ENCODE results near the gene CNST. TPM values are rescaled to one million over a fixed set of nuclear protein-coding genes. Genes with fewer than 3 reads are reported as not detected.
A peak's percentile ranks its signal among the peaks of the same experiment; 100 is the strongest.

The CNST gene
- total RNA-seq, 1 experiment from 2014 or later, result 19.8 TPM

DNA sequence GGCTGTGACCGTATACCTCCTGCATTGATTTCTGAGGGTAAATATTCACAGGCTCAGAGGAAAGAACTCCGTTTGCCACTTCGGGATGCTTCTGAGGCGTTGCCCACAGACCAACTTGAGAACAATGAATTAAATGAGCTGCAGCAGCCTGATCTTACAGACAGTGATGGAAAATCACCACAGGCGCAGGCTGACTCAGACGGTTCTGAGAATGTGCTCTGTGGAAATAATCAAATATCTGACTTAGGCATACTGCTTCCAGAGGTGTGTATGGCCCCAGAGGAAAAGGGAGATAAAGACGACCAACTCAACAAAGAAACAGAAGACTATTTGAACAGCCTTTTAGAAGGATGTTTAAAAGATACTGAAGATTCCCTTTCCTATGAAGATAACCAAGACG is 81.3 kb downstream of the CNST start:
- Histone ChIP-seq H3K23ac (ENCODE audit: insufficient read length, low read depth, low read length) (no peak overlapping the region), H2BK15ac (ENCODE audit: low read depth, low read length) (no peak overlapping the region), H3K56ac (ENCODE audit: insufficient read length, low read depth, low read length) (no peak overlapping the region), H2AFZ (ENCODE audit: low read length) (no peak overlapping the region), H3K14ac (ENCODE audit: insufficient read depth, low read length) (no peak overlapping the region), H2BK5ac (ENCODE audit: insufficient read length, low read length) (no peak overlapping the region), H3K4me1 (ENCODE audit: insufficient read depth, low read length) (peaks cover 3% of the 10 kb centered on the region; the same call in 1 of the 2 replicates), H3K27ac (ENCODE audit: insufficient read length, low read depth, low read length) (no peak overlapping the region), H2BK20ac (ENCODE audit: low read depth, low read length, poor library complexity, severe bottlenecking) (no peak overlapping the region), H4K5ac (ENCODE audit: insufficient read length, low read depth, low read length) (no peak overlapping the region), H3K18ac (ENCODE audit: insufficient read length, low read depth, low read length) (no peak overlapping the region), H3K9me3 (ENCODE audit: control insufficient read depth, low read depth, low read length) (no peaks in the 10 kb centered on the region), H2AK5ac (ENCODE audit: insufficient read length, low read length) (no peak overlapping the region), H3K27me3 (ENCODE audit: insufficient read depth, low read length) (no peaks in the 10 kb centered on the region), H3K4me2 (ENCODE audit: insufficient read depth, insufficient read length, low read length) (no peak overlapping the region), H4K20me1 (ENCODE audit: control insufficient read depth, insufficient read depth, insufficient read length) (no peaks in the 10 kb centered on the region), H3K79me1 (ENCODE audit: insufficient read depth, low read depth, low read length, poor library complexity, severe bottlenecking) (no peaks in the 10 kb centered on the region), H3K9ac (ENCODE audit: extremely low read depth, insufficient read length, low read length) (no peak overlapping the region), H3K23me2 (ENCODE audit: insufficient read length, low read depth, low read length, poor library complexity, severe bottlenecking) (no peaks in the 10 kb centered on the region), H2BK120ac (ENCODE audit: low read depth, low read length, poor library complexity, severe bottlenecking) (no peak overlapping the region), H3K79me2 (ENCODE audit: insufficient read depth, low read length) (no peaks in the 10 kb centered on the region), H2BK12ac (ENCODE audit: insufficient read length, low read depth, low read length) (no peak overlapping the region), H4K8ac (replicated peaks; ENCODE audit: insufficient read length, low read depth, low read length) (no peak overlapping the region), H3T11ph (ENCODE audit: low read length) (no peak overlapping the region), H4K91ac (ENCODE audit: insufficient read length, low read depth, low read length) (no peak overlapping the region), H3K4ac (ENCODE audit: low read depth, low read length) (no peak overlapping the region)
- Mint-ChIP-seq H3K27me3 (ENCODE audit: low read depth) (no peaks in the 10 kb centered on the region), H3K27ac (peak overlapping the region in 1 of 3 experiments; percentile 60; a peak in 1 of 7 replicates), H3K36me3 (ENCODE audit: insufficient read depth in 1 of 3, low read depth in 3 of 3) (peaks cover 20 to 36% (median 30%) of the 10 kb centered on the region in 3 experiments), H3K4me1 (peaks cover 17% of the 10 kb centered on the region in 2 experiments), H3K9me3 (peaks cover 3 to 4% of the 10 kb centered on the region in 2 experiments; a peak in 3 of 5 replicates), H3K4me3 (no peak overlapping the region; a peak in 2 of 5 replicates)
- TF ChIP-seq, protein P1, sequence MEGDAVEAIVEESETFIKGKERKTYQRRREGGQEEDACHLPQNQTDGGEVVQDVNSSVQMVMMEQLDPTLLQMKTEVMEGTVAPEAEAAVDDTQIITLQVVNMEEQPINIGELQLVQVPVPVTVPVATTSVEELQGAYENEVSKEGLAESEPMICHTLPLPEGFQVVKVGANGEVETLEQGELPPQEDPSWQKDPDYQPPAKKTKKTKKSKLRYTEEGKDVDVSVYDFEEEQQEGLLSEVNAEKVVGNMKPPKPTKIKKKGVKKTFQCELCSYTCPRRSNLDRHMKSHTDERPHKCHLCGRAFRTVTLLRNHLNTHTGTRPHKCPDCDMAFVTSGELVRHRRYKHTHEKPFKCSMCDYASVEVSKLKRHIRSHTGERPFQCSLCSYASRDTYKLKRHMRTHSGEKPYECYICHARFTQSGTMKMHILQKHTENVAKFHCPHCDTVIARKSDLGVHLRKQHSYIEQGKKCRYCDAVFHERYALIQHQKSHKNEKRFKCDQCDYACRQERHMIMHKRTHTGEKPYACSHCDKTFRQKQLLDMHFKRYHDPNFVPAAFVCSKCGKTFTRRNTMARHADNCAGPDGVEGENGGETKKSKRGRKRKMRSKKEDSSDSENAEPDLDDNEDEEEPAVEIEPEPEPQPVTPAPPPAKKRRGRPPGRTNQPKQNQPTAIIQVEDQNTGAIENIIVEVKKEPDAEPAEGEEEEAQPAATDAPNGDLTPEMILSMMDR (conservative IDR thresholded peaks at IDR 0.05), result no peak; the same call in 2 of the 3 replicates
- no CpG with 5 or more reads among the region's 8 CpGs for WGBS (ENCODE audit: extremely low coverage, insufficient read length, low lambda C conversion rate)
- no peak for DNase-seq
